Measurements from ENCODE around the gene TXNIP. TPM values are rescaled to one million over a fixed set of nuclear protein-coding genes. Genes with fewer than 3 reads are reported as not detected.
A peak's percentile ranks its signal among the peaks of the same experiment; 100 is the strongest.

Gene TXNIP
- total RNA-seq, 1 experiment from 2014 or later, result 576 TPM

DNA sequence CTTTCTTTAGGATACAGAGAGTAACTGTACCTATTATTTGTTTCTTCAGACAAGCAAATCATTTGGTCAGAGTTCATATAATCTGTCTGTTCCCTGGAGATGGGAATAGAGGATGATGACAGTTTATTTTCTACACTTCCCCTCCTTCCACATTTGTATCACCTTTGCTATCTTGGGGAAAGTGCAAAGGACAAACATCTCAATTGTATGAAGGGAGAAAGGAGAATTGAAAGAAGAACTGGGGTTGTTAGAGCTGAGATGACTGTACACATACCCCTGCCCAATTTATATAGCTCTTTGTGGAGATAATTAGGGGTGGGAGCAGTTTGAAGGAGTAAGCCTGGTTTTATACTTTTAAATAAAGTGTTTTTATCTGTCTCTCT, 17.9 kb downstream of the TXNIP start:
- TF ChIP-seq, protein P1, sequence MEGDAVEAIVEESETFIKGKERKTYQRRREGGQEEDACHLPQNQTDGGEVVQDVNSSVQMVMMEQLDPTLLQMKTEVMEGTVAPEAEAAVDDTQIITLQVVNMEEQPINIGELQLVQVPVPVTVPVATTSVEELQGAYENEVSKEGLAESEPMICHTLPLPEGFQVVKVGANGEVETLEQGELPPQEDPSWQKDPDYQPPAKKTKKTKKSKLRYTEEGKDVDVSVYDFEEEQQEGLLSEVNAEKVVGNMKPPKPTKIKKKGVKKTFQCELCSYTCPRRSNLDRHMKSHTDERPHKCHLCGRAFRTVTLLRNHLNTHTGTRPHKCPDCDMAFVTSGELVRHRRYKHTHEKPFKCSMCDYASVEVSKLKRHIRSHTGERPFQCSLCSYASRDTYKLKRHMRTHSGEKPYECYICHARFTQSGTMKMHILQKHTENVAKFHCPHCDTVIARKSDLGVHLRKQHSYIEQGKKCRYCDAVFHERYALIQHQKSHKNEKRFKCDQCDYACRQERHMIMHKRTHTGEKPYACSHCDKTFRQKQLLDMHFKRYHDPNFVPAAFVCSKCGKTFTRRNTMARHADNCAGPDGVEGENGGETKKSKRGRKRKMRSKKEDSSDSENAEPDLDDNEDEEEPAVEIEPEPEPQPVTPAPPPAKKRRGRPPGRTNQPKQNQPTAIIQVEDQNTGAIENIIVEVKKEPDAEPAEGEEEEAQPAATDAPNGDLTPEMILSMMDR (IDR thresholded peaks at IDR 0.05; ENCODE audit: unreplicated experiment), result no peak
- DNase-seq (ENCODE audit: unreplicated experiment), result no peak
- BruUV-seq (replicated peaks), result TSS peak; percentile 48
- ChIA-PET CTCF (interaction anchor here (0.5 to 24.2 kb wide), 15 partner anchors 13 to 133 kb away, joined by 3 to 773 read pairs (median 8); partner anchors contain the start of genes ANKRD34A, HJV, ITGA10 and LIX1L), POLR2A (interaction anchor here (0.7 to 24.2 kb wide), 12 partner anchors 13 to 133 kb away, joined by 3 to 1309 read pairs (median 20); partner anchors contain the start of genes ANKRD34A, HJV, LIX1L and NUDT17)
- H3K4me1 Mint-ChIP-seq (ENCODE audit: insufficient read depth, unreplicated experiment), result peaks cover 5% of the 10 kb centered on the region
- no peaks in the 10 kb centered on the region for H3K27me3 Mint-ChIP-seq (ENCODE audit: insufficient read depth, unreplicated experiment)
- peaks cover 6% of the 10 kb centered on the region for H3K36me3 Mint-ChIP-seq (ENCODE audit: insufficient read depth, unreplicated experiment)
- intact Hi-C loops (cut with micrococcal nuclease), result loop anchor here (2.0 to 10.0 kb wide), 2 partner anchors 52 to 124 kb away; partner anchors contain the start of genes PIAS3 and RBM8A
- H3K9me3 Mint-ChIP-seq (ENCODE audit: unreplicated experiment), result no peaks in the 10 kb centered on the region
- H3K27ac Mint-ChIP-seq (ENCODE audit: low read depth, unreplicated experiment), result no peak overlapping the region
- H3K4me3 Mint-ChIP-seq (ENCODE audit: unreplicated experiment), result no peak overlapping the region

DNA sequence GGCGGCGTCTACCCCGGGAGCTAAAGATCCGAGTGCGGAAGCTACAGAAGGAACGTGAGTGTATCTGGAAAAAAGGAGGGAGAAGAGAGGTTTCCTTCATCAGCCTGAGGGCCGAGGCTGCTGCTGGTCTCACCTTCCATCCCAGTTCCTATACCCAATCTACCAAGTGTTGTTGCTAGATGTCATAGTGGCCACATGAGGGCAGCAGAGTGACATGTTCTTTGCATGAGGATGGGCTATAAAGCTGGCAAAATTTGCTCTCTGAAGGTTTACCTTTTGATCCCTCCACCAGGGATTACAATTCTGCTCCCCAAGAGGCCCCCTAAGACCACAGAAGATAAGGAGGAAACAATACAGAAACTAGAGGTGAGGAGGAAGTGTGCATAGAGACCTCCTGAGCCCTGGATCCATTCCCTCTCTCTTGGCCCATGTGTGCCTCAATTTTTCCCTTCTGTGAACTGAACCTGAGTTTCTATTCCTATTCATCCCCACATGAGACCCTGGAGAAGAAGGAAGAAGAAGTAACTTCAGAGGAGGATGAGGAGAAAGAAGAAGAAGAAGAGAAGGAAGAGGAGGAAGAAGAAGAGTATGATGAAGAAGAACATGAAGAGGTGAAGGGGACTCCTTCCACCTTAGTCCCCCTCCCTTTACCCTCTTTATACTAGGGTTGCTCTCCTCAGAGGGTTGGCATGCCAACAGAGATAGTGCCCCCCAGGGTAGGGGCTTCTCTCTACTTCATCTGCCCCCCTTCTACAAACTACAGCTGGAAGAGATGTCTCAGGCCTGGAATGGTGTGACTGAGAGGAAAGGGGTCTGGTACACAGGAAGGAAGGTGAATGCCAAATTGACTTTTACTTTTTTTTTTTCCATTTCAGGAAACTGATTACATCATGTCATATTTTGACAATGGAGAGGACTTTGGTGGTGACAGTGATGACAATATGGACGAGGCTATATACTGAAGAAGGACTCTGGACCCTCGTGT, 18.6 kb downstream of the TXNIP start:
- H3K4me3 Mint-ChIP-seq (ENCODE audit: unreplicated experiment), result peak overlapping the region; percentile 62
- DNase-seq (ENCODE audit: unreplicated experiment), result peak; percentile 93
- H3K27ac Mint-ChIP-seq (ENCODE audit: low read depth, unreplicated experiment), result no peak overlapping the region
- no peaks in the 10 kb centered on the region for H3K4me1 Mint-ChIP-seq (ENCODE audit: insufficient read depth, unreplicated experiment)
- BruUV-seq (replicated peaks), result no TSS peak
- H3K36me3 Mint-ChIP-seq (ENCODE audit: insufficient read depth, unreplicated experiment), result peaks cover 6% of the 10 kb centered on the region
- H3K27me3 Mint-ChIP-seq (ENCODE audit: insufficient read depth, unreplicated experiment), result no peaks in the 10 kb centered on the region
- H3K9me3 Mint-ChIP-seq (ENCODE audit: unreplicated experiment), result no peaks in the 10 kb centered on the region
- TF ChIP-seq, protein P1 (IDR thresholded peaks at IDR 0.05; ENCODE audit: unreplicated experiment), result peak; percentile 95
- ChIA-PET POLR2A (interaction anchor here (0.7 to 24.2 kb wide), 13 partner anchors 12 to 118 kb away, joined by 3 to 1309 read pairs (median 16); partner anchors contain the start of genes ANKRD34A, LIX1L, PEX11B and PIAS3), CTCF (interaction anchor here (0.5 to 24.2 kb wide), 38 partner anchors 12 to 1852 kb away, joined by 3 to 773 read pairs (median 4); partner anchors contain the start of genes ANKRD34A, HJV, ITGA10 and LIX1L)
- intact Hi-C loops (cut with micrococcal nuclease), result loop anchor here (1.0 to 10.0 kb wide), 5 partner anchors 30 to 123 kb away; partner anchors contain the start of genes PIAS3 and RBM8A

DNA sequence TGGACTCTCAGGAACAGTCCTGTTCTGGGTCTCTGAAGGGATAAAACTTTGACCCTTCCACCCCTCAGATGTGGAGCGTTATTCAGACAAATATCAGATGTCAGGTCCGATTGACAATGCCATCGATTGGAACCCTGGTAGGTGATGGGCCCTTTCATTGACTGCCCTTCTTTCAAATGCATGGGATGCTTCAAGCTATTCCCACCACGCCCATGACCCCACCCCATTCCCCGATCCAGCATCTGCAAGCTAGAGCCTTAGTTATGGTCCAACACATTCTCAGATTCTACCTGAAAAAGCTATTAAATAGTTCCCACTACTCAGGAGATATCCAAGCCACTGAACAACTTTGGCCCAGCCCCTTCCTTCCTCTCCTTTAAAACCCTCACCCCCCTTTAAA, 19.4 kb downstream of the TXNIP start:
- no peaks in the 10 kb centered on the region for H3K9me3 Mint-ChIP-seq (ENCODE audit: unreplicated experiment)
- ChIA-PET CTCF (interaction anchor here (0.5 to 24.2 kb wide), 33 partner anchors 11 to 1853 kb away, joined by 3 to 773 read pairs (median 4); partner anchors contain the start of genes ANKRD34A, HJV, LIX1L and NUDT17), POLR2A (interaction anchor here (0.5 to 24.2 kb wide), 10 partner anchors 12 to 143 kb away, joined by 3 to 1309 read pairs (median 18); partner anchors contain the start of genes ANKRD34A, LIX1L, PIAS3 and POLR3GL)
- TF ChIP-seq, protein P1 (IDR thresholded peaks at IDR 0.05; ENCODE audit: unreplicated experiment), result no peak
- H3K27ac Mint-ChIP-seq (ENCODE audit: low read depth, unreplicated experiment), result no peak overlapping the region
- H3K4me3 Mint-ChIP-seq (ENCODE audit: unreplicated experiment), result no peak overlapping the region
- intact Hi-C loops (cut with micrococcal nuclease), result loop anchor here (1.0 to 10.0 kb wide), 4 partner anchors 30 to 122 kb away; partner anchors contain the start of gene PIAS3
- no peaks in the 10 kb centered on the region for H3K27me3 Mint-ChIP-seq (ENCODE audit: insufficient read depth, unreplicated experiment)
- H3K4me1 Mint-ChIP-seq (ENCODE audit: insufficient read depth, unreplicated experiment), result no peaks in the 10 kb centered on the region
- BruUV-seq (replicated peaks), result no TSS peak
- H3K36me3 Mint-ChIP-seq (ENCODE audit: insufficient read depth, unreplicated experiment), result peaks cover 6% of the 10 kb centered on the region
- no peak for DNase-seq (ENCODE audit: unreplicated experiment)

Measured in MCF 10A (cell line).